SW480 (cell line): ENCODE data around the gene EEFSEC.

ENCODE experiments used
- DNase-seq: peaks from one replicate; pipeline ENCODE4 v3.0.0-alpha.2; 2016; ENCODE audit warnings: low spot score

Gene EEFSEC

DNA sequence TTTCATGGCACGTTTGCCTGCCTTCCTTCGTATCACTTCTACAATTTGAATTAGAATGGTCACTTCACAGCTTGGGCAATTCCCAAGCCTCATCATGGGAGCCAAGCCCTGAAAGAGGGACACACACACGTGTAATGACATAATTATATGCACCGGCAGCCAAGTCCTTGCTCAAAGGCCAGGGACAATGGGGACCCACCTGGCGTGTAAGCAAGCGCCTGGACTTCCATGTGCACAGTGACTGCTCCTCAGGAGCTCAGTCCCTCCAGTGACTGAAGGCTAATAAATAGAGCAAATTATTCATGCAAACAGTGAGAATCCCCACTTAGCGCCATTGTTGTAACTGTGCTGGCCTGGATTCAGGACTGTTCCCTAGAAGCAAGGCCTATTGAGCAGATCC, 198.3 kb downstream of the EEFSEC start:
- no peak for DNase-seq

DNA sequence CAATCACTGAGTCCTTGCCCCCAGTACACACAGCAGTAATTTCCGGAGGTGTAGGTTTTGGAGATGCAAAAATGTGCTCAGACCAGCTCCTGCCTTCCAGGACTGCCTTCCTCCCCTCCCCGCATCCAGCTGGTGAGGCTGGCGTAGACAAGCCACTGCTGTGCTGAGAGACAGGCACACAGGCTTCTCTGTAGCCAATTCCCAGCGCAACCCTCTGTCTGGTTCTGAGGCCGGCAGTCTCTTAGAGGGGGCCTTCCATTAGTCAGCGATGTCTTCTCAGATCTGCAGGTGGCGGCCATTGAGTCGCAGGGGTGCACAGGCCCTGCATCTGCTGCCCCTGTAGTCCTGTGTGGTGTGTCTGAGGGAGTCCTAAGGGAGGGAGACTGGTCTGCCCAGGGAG, 199.0 kb downstream of the EEFSEC start:
- DNase-seq: no peak

DNA sequence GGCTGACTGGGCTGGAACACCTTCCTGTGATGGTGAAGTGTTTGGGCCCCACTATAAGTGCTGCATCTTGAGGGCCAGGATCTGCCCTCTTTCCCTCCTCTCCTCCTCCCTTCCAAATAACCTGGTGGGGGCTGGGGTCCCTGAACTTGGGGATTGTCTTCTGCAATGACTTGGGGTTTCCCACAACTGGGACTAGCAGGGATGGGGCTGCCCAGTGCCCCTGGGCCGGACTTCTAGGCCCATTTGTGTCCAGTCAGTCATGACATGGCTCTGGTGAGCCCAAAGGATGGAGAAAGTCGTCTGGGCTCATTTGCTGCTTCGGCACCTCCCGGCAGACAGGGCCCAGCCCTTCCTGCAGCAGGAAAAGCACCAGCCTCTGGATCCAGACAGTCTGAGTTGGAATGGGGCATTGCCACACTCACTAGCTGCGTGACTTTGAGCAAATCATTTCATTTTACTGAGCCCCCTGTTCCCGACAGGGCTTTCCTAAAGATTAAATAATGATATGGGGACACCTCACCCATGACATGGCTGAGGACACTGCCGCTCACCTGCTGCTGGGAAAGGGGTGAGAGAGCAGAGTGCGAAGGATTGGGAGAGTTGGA, 200.2 kb downstream of the EEFSEC start:
- DNase-seq: no peak

DNA sequence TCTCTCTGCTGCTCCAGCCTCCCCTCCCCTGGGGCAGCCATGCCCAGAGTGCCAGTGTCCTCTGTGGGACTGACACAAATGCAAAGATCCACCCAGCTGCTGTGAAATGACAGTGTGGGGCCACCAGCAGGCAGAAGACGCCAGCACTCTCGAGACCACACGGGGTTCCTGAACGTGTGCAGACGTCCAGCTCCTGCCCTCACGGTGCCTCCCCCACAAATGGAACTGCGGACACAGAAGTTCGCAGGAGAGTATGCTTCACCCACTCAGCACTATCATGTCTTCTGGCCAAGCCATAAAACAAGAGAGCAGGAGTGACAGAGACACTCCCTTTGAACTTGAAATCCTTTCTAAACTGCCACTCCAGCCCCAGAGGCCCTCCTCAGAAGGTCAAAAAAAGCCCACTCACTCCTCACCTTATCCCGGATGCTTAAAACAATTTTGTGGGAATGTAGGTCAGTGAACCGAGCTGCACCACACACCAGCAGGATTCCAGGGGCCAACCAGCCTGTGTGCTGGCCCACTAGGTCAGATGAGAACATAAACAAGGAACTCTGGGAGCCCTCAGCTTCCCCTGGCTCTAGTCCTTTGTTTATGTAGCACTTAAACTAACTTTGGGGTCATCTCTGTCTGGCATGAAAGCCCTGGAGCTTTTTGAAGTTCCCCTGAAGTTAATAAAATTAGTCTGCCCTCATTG, 200.9 kb downstream of the EEFSEC start:
- DNase-seq: peak; percentile 19

DNA sequence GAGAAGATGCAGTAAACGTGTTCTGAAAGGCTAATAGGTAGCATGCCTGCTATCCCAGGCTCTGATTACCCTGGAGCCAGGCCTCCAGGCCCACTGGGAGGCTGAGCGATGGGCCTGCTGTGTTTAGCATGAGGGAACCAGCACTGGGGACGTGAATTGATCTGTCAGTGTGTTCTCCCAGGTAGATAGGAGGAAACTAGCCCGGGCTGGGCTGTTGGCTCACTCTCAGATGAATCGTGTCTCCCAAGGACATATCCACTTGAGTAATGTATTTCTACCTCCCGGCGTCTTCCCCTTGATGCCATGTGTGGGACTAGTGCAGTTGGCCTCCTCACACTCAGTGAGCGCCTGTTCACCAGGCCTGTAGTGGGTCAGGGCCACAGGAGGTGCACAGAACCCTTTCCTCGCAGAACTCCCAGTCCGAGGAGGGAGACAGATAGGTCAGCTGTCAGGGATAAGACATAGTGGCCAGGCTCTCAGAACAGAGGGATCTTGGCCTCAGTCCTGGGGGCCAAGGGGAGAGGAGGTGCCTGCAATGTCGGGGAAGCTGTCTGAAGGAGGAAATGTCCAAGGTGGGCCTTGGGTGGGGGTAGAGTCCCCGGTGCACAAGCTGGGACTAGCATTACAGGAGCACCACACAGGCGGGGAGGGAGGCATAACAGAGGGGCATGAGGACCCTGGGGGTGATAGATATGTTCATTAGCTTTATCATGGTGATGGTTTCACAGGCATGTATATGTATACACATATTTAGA, 201.7 kb downstream of the EEFSEC start:
- DNase-seq: no peak

DNA sequence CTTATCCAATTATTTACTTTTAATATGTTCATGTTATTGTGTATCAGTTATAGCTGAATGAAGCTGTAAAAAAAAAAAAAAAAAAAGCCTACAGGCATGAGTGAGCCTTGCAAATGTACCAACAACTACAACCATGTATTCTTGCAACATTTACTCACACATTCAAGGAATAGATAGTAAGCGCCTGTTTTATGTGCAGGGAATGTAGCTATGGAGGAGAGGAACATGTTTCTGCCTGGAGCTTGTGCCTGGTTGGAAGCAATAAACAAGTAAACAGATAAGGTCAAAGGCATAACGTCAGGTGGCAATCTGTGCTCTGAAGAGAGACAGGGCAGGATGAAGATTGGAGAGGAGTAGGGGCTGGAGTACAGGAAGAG, 202.2 kb downstream of the EEFSEC start:
- no peak for DNase-seq

DNA sequence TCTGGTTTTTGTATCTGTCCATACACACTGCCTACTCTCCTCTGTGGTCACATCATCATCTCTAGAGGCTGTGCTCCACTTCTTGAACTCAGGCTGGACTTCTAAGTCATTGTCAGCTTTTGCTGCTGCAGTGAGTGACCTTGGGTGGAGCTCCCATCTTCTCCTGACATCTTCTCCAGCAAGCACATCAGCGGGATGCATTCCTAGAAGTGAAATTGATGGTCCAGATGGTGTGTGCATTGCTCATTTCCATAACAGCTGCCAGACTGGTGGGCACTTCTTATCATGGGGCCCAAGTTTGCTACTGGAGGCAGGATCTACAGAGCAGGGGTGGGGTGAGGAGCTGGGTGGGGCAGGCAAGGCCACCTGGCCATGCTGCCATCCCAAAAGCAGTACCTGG, 203.5 kb downstream of the EEFSEC start:
- DNase-seq: no peak

DNA sequence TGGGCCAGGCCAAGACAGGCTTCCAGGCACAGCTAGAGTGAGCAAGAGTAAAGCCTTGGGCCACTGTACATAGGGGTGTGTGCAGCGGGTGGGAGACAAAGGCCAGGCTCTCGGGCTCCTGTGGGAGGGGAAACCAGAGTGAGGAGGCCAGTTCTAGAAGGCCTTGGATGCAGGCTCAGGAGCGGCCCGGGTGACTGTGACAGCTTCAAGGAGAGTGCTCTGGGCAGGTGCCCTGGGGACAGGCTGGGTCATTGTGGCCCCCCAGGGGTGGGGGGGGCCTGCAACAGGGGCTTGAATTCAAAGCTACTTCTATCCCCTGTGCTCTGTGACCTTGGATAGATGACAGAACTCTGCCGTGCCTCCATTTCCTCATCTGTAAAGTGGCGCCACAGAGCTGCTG, 204.3 kb downstream of the EEFSEC start:
- DNase-seq: no peak

DNA sequence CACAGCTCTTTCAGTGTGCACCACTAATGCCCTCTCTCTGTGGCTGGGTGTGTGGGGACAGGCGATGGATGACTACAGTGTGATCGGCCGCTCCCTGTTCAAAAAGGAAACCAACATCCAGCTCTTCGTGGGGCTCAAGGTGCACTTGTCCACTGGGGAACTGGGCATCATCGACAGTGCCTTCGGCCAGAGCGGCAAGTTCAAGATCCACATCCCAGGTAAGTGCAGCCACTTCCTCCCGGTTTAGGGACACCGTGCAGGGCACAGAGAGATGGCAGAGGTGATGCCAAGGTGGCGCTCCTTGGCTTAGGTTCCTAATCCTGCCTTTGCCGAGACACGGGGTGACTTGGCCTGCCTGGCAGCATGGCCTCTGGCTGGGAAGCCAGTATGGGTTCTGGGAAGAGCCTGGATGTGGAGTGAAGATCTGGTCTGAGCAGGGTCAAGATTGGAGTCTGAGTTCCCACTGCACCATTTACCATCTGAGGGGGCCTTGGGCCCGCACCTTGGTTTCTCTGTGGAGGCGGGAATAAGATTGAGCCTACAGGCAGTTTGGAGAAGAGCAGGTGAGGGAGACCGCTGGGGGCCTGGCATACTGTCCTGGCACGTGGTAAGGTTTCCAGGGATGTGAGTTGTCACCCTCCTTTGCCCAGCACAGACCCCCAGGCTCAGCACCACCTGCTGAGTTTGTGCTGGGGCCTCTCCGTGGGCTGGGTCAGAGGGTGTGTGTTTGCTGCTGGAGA, 205.0 kb downstream of the EEFSEC start:
- no peak for DNase-seq

DNA sequence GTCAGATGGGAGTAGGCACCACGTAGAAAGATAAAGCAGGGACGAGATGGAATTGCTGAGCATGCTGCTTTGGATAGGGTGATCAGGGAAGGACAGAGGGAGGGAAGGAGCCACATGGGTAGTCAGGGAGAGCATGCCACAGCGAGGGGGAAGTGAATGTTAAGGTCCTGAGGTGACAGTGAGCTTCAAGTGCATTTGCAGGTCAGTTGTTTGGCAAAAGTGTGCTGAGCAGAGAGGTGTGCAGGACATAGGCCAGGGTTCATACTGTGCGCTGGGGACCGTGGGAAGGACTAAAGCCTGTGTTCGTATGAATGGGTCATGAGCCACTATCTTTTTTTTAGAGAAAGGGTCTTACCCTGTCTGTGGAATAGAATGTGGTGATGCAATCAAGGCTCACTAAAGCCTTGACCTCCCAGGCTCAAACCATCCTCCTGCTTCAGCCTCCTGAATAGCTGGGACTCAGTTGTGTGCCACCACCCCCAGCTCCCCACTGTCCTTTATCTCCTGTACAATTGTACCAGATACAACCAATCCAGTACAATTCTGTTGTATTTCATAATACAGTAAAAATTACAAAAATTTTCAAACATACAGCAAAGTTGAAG, 205.9 kb downstream of the EEFSEC start:
- DNase-seq: no peak

DNA sequence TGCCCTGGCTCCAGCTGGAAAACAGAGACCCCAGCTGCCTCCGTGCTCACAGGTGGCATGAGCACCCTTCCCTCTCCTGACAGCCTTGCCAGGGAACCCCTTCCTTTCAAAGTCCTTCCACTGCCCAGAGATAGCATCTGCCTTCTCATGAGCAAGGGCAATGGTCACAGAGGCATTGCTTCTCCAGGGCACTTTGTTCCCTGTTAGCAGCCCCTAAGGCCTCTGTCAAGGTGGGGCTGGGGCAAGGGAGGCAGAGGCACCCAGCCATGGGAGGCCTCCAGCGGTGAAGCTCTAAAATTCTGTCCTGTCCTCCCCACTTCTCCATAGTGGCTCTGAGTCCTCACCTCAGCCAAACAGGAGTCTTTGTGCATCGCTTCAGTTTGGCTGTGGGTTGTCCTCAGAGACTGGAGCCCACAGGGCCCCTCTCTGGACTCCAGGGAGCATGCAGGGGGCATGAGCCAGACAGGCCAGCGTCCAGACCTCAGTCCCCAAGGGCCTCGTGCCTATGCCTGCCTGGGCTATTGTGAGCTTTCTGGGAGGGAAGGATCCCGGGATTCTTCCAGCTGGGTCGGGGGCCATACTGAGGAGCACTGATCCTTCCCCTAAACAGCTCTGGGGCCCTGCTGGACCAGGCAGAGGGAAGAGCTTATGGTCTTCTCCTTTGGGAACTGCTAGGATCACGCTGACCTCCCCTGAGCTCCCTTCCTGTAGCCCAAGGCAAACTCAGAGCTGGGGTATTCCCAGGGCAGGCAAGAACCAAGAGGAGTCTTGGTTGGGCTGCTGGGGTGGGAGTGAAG, 206.8 kb downstream of the EEFSEC start:
- no peak for DNase-seq

DNA sequence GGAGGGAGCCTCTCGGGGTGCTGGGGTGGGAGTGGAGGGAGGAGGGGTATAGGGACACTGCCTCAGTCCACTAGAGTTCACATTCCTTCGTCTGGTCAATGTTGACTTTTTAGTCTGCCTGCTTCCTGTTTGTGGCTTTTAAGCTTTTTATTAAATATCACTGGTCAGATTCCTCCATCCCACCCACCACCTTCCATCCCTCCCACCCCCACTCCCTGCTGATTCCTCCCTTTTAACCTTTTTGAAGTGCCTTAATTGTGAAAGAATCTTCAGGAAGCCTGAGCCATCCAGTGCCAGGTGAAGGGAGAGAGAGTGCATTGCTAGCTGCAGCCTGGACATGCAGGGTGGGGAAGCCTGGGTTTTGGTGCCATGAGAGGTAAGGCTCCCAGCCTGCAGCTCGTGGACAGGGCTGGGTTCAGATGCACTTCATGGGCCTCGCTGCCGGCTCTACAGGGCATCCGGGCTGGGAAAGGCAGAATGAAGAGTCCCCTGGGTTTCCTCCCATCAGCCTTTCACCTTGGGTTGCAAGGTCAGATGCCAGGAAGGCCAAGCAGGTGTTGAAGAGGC, 207.5 kb downstream of the EEFSEC start:
- peak; percentile 29 for DNase-seq

DNA sequence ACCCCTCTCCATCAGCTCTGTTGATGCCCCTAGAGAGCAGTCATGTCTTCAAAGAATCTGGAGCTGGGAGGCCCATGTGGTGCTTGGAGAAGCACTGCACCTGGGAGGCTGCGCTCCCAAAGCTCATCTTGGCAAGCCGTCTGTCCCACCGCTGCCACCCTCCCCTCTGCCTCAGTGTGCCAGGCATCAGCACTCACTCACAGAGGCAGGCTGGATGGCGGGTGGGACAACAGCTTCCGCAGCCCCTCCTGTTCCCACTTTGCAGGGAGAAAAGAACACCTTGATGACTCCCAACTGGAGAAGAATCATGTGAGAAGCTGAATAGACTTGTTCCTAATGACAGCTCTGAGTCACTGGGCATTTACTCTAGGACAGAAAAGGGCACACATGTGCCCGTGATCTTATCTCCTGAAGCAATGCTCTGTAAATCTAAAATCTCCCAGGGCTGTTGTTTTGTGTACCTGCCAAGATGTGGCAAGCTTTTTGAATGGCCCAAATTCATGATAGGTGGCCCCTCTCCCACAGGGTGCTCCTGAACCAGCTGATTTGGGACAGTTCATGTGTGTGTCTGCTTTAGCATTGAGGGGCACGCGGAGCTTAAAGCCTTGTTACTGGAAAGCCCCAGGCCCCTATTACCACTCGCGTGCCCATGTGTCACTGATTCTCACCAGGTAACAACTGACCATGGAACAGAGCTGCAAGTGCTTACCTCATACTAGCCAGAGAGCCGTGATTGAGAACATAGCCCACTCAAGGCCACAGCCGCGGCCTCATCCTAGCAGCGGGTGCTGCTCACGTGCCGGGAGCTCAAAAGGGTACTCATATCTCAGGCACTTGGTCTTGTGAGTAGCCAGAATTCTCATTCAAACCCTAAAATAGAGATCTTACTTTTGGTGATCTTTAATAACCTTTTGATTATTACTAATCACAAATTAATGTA, 209.0 kb downstream of the EEFSEC start:
- DNase-seq: no peak

DNA sequence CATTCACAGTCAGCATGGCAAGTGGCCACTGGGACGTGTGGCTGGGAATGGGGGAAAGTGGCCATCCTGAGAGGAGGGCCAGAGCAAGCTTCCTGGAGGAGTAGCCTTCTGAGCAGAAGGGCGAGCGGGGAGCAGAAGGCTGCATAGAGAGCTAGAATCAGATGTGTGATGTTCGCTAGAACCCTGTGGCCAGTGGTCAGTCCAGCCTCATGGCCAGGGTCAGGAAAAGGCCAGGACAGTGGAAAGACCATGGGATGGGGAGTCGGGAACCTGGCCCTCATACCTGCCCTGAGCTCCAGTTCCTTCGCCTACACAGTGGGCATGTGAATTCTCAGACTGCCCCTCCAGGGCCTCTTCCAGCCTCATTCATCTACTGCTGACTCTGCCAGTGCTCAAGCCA, 211.0 kb downstream of the EEFSEC start:
- DNase-seq: no peak

DNA sequence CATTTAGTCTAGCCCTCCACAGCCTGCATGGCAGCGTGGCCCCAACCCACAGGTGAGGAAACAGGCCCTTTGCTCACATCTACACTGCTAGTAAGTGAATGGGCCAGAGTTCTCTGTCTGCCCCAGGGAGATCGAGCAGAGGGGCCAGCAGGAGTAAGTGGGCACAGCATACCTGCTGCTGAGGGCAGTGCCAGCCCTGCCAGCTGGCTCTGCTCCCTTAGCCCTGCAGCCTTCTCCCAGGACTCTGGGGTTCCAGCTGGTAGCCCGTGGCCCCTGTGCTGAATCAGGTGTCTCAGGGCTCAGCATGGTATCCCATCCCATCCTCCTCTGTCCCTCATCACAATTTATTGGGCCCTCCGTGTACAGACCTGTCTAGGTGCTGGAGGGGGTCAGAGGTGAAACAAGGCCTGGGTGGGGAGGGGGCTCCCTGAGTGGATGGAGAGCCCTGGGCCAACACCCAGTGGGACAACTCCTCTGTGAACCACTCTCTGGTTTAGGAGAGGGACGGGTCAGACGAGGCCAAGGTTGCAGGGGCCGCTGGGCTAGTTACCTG, 211.6 kb downstream of the EEFSEC start:
- DNase-seq: no peak

DNA sequence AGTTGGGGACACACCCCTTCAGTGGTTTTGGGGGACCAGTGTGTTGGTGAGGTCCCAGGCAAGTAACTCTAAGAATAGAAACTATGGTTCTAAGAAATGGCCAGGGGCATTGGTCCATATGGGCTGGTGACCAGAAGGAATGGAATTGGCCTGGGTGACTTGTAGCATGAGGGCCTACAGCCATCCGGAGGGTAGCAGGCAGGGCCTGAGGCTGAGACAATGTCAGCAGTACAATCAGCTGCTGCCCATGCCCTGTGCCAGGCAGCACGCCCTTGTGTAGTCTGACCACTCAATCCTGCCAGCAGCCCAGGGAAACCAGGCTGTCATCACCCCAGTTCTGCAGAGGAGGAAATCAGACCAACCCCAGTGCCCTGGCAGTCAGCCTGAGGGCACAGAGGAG, 212.9 kb downstream of the EEFSEC start:
- no peak for DNase-seq

DNA sequence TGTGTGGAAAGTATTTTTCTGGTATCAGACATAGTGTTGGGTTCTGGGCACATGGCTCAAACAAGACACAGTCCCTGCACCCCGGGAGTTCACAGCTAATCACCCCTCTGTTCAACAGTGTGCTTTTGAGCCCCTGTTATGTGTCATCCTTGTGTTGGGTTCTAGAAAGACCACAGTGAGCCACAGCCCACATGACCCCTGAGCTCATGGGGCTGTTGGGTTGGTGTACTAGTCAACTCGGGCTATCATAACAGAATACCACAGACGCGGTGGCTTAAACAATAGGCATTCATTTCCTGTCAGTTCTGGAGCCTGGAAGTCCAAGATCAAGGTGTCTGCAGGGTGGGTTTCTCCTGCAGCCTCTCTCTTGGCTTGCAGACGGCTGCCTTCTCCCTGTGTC, 213.4 kb downstream of the EEFSEC start:
- DNase-seq: no peak

DNA sequence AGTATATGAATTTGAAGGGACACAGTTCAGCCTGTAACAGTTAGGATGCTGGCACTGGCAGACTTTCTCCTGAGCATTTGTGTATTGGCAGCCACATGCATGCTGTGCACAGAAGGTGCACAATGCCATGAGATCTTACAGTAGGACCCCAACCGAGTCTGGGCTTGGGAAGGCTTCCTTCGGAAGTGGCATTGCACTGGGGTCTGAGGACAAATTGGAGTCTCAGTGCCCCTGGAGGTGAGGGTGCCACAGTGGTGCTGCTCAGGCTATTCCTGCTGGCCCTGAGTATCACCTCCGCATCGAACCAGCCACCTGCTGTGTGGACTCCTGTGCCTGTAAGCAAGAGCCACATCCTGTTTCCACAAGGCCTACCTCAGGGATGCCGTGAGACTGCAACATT, 213.9 kb downstream of the EEFSEC start:
- DNase-seq: no peak

DNA sequence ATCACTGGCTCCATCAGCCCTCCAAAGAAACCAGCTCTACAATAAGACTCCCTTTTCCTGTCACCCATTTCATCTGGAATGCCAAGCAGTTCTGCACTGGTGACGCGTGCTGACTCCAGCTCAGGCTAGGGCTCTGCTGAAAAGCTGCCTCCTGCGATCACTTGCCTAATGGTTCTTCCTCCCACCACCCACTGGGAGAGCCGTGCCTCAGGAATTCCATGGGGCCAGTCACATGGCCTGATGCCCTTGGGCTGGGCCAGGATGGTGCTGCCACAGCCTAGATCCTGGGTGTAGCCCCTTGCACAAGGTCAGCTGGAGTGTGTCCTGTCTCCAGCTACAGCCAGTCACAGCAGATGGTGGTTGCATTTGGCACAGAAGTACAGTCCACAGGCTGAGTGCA, 214.5 kb downstream of the EEFSEC start:
- DNase-seq: peak; percentile 41

DNA sequence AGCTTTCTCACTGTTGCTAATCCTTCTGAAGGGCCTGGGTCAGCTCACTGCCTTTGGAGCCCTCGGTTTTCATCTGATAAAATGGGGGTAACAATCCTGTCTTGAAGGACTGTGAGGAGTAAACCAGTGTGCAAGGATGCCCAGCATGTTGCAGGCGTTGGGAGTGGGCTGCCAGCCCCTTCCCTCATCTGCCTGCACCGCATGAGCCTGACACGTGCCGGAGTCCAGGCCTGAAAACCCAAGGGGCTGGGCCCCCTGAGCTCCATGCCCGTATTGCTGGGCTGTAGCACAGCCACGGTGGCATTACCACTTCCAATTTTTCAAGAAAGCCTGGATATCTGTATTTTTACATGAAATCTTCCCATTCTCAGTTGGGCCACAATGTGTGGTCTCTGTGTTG, 215.3 kb downstream of the EEFSEC start:
- no peak for DNase-seq
